ENCODE data around the gene TBC1D9B. TPM values are rescaled to one million over a fixed set of nuclear protein-coding genes. Genes with fewer than 3 reads are reported as not detected.

The TBC1D9B gene
- total and polyA plus RNA-seq, 9 of the 15 experiments (the other 6 are each of a cell fraction or from before 2014, with no cell fraction given), result 2.9 to 59.1 (median 33.5) TPM

GRCh38 chr5:179863449-179864085, 44.1 kb downstream of the TBC1D9B start:
- CTCF ChIA-PET (ENCODE audit: low intra/inter-chr PET ratio), result no interaction called here
- BruUV-seq (replicated peaks), result no TSS peak

More at GRCh38 chr5:179863449-179864085, 44.1 kb downstream of the TBC1D9B start:
- in situ Hi-C loops (cut with MboI), result no loop called here
- peaks cover 4 to 28% of the 10 kb centered on the region in 2 experiments; a peak in 3 of 5 replicates for H3K4me1 ChIP-seq (replicated peaks in 1 of 2; ENCODE audit: control insufficient read depth in 2 of 2, insufficient read depth in 2 of 2, low read length in 2 of 2)
- H4K20me1 ChIP-seq (replicated peaks; ENCODE audit: control insufficient read depth, insufficient read depth, low read length), result no peaks in the 10 kb centered on the region
- no peak for DNase-seq (ENCODE audit: extremely low read depth in 1 of 4, low spot score in 3 of 4)
- no peaks in the 10 kb centered on the region for H3K27me3 ChIP-seq (ENCODE audit: control insufficient read depth in 2 of 2, insufficient read depth in 2 of 2, low read length in 2 of 2)
- intact Hi-C loops (cut with micrococcal nuclease), result no loop called here
- TF ChIP-seq MITF (IDR thresholded peaks at IDR 0.05) (no peak), POLR2G (IDR thresholded peaks at IDR 0.05; ENCODE audit: low read depth, low read length) (0 out of 2 replicates have a peak, but pooled peaks have one; percentile 28)
- no peak overlapping the region for H3K4me2 ChIP-seq (ENCODE audit: insufficient read depth, low read length)
- H2AFZ ChIP-seq (ENCODE audit: low read depth, low read length), result no peak overlapping the region
- POLR2A ChIA-PET, result interaction anchor here (0.6 to 1.3 kb wide), 4 partner anchors 11 to 905 kb away, joined by 3 to 4 read pairs (median 3); partner anchors contain the start of gene SQSTM1
- H3K27ac ChIP-seq (ENCODE audit: extremely low read depth, low read depth, low read length), result no peak overlapping the region
- no peaks in the 10 kb centered on the region for H3K9me3 ChIP-seq (replicated peaks; ENCODE audit: control insufficient read depth, insufficient read depth, low read depth, low read length)
- peak overlapping the region in 1 of 2 experiments; percentile 54; a peak in 1 of 4 replicates for H3K9ac ChIP-seq (ENCODE audit: insufficient read depth in 1 of 2, low read depth in 2 of 2, low read length in 2 of 2)
- no peak for ATAC-seq
- H3K36me3 ChIP-seq (ENCODE audit: control insufficient read depth, insufficient read depth, low read length), result peaks cover 56% of the 10 kb centered on the region; the same call in 2 of the 3 replicates
- peaks cover 2% of the 10 kb centered on the region for H3K9me1 ChIP-seq (ENCODE audit: control insufficient read depth, insufficient read depth, low read length)
- FAIRE-seq, result no peak
- 88% methylated on average over 21 of the region's 31 CpGs for whole genome bisulfite sequencing (ENCODE audit: insufficient coverage, low coverage, missing lambda C conversion rate)
- no peak overlapping the region for H3K4me3 ChIP-seq
- H3K79me2 ChIP-seq (ENCODE audit: control insufficient read depth, insufficient read depth, low read length), result peaks cover under 1% of the 10 kb centered on the region; the same call in 2 of the 3 replicates

Data from K562 (cell line).